Ishikawa (cell line): ENCODE measurements around the gene RBMXL3.

Source experiments
- CEBPB ChIP-seq: IDR thresholded peaks from 2 replicates; pipeline ENCODE4 v1.6.1; 2012
- CREB1 ChIP-seq: IDR thresholded peaks from 2 replicates; pipeline ENCODE4 v1.6.1; 2012; ENCODE audit warnings: low read depth
- EGR1 ChIP-seq: IDR thresholded peaks from 2 replicates; pipeline ENCODE4 v1.6.1; 2012
- EP300 ChIP-seq: IDR thresholded peaks from 2 replicates; pipeline ENCODE4 v1.6.1; 2012; ENCODE audit warnings: borderline replicate concordance
- FOXM1 ChIP-seq: IDR thresholded peaks from 2 replicates; pipeline ENCODE4 v1.6.1; 2012; ENCODE audit warnings: low read depth, borderline replicate concordance
- MAX ChIP-seq: IDR thresholded peaks from 2 replicates; pipeline ENCODE4 v1.6.1; 2012
- NFIC ChIP-seq: IDR thresholded peaks from 2 replicates; pipeline ENCODE4 v1.6.1; 2012
- RAD21 ChIP-seq: IDR thresholded peaks from 2 replicates; pipeline ENCODE4 v1.6.1; 2012; ENCODE audit warnings: low read depth
- REST ChIP-seq: IDR thresholded peaks from 2 replicates; pipeline ENCODE4 v1.6.1; 2012; ENCODE audit warnings: low read depth, mild to moderate bottlenecking
- TAF1 ChIP-seq: IDR thresholded peaks from 2 replicates; pipeline ENCODE4 v1.6.1; 2012; ENCODE audit warnings: low read depth, mild to moderate bottlenecking
- TCF12 ChIP-seq: IDR thresholded peaks from 2 replicates; pipeline ENCODE4 v1.6.1; 2012; ENCODE audit warnings: low read depth
- TEAD4 ChIP-seq: IDR thresholded peaks from 2 replicates; pipeline ENCODE4 v1.6.1; 2012
- YY1 ChIP-seq: IDR thresholded peaks from 2 replicates; pipeline ENCODE4 v1.6.1; 2012; ENCODE audit warnings: low read depth
- ZBTB7A ChIP-seq: IDR thresholded peaks from 2 replicates; pipeline ENCODE4 v1.6.1; 2012; ENCODE audit warnings: low read depth
- TF ChIP-seq, protein P1 (sequence below): IDR thresholded peaks from 2 replicates; pipeline ENCODE4 v1.6.1; 2012

RBMXL3 gene

GRCh38 chrX:115214605-115215004 is 25.4 kb downstream of the RBMXL3 start:
- TF ChIP-seq EGR1, result no peak
- TF ChIP-seq EP300, result no peak
- TF ChIP-seq, protein P1, sequence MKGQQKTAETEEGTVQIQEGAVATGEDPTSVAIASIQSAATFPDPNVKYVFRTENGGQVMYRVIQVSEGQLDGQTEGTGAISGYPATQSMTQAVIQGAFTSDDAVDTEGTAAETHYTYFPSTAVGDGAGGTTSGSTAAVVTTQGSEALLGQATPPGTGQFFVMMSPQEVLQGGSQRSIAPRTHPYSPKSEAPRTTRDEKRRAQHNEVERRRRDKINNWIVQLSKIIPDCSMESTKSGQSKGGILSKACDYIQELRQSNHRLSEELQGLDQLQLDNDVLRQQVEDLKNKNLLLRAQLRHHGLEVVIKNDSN, result no peak
- no peak for TF ChIP-seq NFIC
- no peak for TF ChIP-seq FOXM1
- no peak for TF ChIP-seq MAX

GRCh38 chrX:115226929-115227328 is 37.7 kb downstream of the RBMXL3 start:
- TF ChIP-seq RAD21 (peak; percentile 51), CEBPB (no peak)

- no peak for TF ChIP-seq MAX
- no peak for TF ChIP-seq FOXM1
- TF ChIP-seq NFIC, result no peak
- no peak for TF ChIP-seq TCF12
- no peak for TF ChIP-seq TAF1
- TF ChIP-seq, protein P1, result no peak
- no peak for TF ChIP-seq YY1
- TF ChIP-seq REST, result no peak
- no peak for TF ChIP-seq CEBPB
- TF ChIP-seq EP300, result no peak
- TF ChIP-seq ZBTB7A, result no peak
- TF ChIP-seq TEAD4, result no peak
- TF ChIP-seq CREB1, result no peak
- no peak for TF ChIP-seq EGR1
Measured at GRCh38 chrX:115229337-115230003, 40.3 kb downstream of the RBMXL3 start.

DNA sequence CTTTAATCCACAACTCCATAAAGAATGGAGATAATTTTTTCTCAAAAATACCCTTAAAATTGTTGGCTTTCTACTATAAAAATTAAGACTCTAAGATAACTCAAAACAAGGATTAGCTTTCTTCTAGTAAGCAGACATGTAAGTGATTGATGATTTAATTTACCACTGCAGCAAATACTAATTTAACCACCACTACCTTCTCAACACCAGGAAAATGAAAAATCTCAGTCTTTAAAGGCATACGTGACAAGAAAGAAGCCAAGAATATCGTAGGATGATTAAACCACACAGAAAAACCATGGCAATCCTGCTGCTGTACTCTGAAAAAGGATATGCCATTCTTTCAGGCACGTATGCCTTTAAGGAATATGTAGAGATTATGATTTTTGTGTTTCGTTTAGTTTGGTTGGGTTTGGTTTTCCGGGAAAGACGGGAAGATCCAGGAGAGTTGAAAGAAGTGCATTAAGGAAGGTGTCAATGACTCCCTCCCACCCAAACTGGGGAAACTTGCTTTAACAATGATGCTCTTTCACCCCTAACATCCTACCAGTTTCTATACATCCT is 43.8 kb downstream of the RBMXL3 start:
- no peak for TF ChIP-seq EGR1
- TF ChIP-seq RAD21, result no peak
- TF ChIP-seq CEBPB, result no peak
- no peak for TF ChIP-seq MAX
- TF ChIP-seq NFIC, result no peak
- TF ChIP-seq TCF12, result no peak
- TF ChIP-seq ZBTB7A, result no peak

DNA sequence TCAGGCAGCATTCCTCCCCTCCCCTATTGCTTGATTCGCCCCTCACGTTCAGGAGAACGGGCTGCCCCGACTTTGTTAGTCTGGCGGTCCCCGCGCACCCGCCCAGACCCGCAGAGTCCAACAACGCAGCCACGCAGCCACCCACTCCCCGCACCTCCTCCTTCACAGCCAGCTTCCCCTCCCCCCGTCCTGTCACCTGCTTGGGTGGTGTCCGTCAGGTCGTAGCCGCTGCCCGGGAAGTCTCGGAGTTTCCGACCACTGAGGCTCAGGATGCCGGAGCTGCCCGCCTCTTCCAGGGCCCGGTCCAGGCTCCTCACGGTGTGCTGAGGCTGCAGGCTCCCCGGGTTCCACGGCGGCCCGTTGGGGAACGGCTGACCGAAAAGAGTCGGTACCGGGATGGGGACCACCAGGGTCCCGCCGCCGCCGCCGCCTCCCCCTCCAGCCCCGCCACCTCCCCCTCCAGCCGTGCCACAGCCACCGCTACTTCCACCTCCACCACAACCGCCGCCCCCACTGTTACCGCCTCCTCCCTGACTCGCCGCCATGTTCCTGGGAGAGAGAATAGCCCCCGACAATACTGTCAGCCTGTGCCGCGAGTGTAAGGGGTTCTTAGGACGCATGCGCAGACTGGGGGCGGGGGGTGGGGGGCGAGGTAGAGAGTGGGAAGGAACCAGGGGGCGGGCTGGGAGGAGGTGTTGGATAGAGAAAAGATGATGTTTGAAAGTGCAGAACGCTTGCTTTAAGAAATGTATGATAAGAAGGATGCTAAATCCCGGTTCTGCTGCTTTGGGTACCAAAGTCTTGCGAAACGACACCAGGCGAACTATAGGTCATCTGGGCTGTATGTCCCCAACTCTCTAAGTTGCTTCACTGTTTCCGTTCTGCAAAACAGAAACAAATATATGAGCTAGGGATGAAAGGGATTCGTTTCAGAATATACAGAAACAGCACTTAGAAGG is 44.6 kb downstream of the RBMXL3 start, which contains the start of gene LRCH2:
LRCH2 (minus strand) TSS at position 600 of the 959 bp plus-strand sequence; CDS start at position 545, 55 bp downstream.
- no peak for TF ChIP-seq TEAD4
- no peak for TF ChIP-seq ZBTB7A
- no peak for TF ChIP-seq EGR1
- no peak for TF ChIP-seq CREB1
- TF ChIP-seq RAD21, result no peak
- TF ChIP-seq EP300, result no peak
- no peak for TF ChIP-seq YY1
- TF ChIP-seq TAF1, result no peak
- TF ChIP-seq REST, result no peak
- no peak for TF ChIP-seq FOXM1
- TF ChIP-seq, protein P1, result no peak
